DMS 273 (cell line): Measurements from ENCODE around the gene CELSR2.
"Not testable (repeated sequence)": the region's sequence is repeated elsewhere in the genome, so short reads cannot be mapped to it uniquely, and the experiment has no call there.

ENCODE experiments used
- DNase-seq: peaks from one replicate; lab custom pipeline; 2025; ENCODE audit not compliant: unreplicated experiment; lab: John Stamatoyannopoulos, UW

The CELSR2 gene

GRCh38 chr1:109277434-109278204 is 28.3 kb downstream of the CELSR2 start:
- peak; percentile 87 for DNase-seq

- DNase-seq = no peak
Observed at GRCh38 chr1:109279615-109280278, 30.4 kb downstream of the CELSR2 start.

GRCh38 chr1:109280862-109281261 is 31.5 kb downstream of the CELSR2 start:
- no peak for DNase-seq

GRCh38 chr1:109281680-109282496 is 32.5 kb downstream of the CELSR2 start:
- peak; percentile 34 for DNase-seq

GRCh38 chr1:109282497-109282951 is 33.2 kb downstream of the CELSR2 start:
- DNase-seq = peak; percentile 80

GRCh38 chr1:109282952-109283747 is 33.8 kb downstream of the CELSR2 start, which contains the start of gene PSRC1:
Gene PSRC1 (minus strand): TSS chr1:109283145.
- peak; percentile 99 for DNase-seq

- peak; percentile 85 for DNase-seq
Observed at GRCh38 chr1:109283748-109284600, 34.6 kb downstream of the CELSR2 start.

- not testable (repeated sequence) for DNase-seq
Observed at GRCh38 chr1:109286762-109287161, 37.4 kb downstream of the CELSR2 start.

- DNase-seq = no peak
Observed at GRCh38 chr1:109290137-109290536, 40.8 kb downstream of the CELSR2 start.

- no peak for DNase-seq
Observed at GRCh38 chr1:109290998-109291397, 41.7 kb downstream of the CELSR2 start.

GRCh38 chr1:109292364-109292763 is 43.0 kb downstream of the CELSR2 start:
- DNase-seq = no peak

GRCh38 chr1:109293026-109293425 is 43.7 kb downstream of the CELSR2 start:
- no peak for DNase-seq

- DNase-seq = no peak
Observed at GRCh38 chr1:109294481-109294880, 45.1 kb downstream of the CELSR2 start.

GRCh38 chr1:109295712-109296415 is 46.5 kb downstream of the CELSR2 start:
- peak; percentile 97 for DNase-seq

- DNase-seq = peak; percentile 98
Observed at GRCh38 chr1:109296782-109297181, 47.4 kb downstream of the CELSR2 start.

- peak; percentile 35 for DNase-seq
Observed at GRCh38 chr1:109298666-109299557, 49.6 kb downstream of the CELSR2 start.

- no peak for DNase-seq
Observed at GRCh38 chr1:109299558-109300343, 50.4 kb downstream of the CELSR2 start.
